ENCODE results near the gene NAT8L. TPM values are rescaled to one million over a fixed set of nuclear protein-coding genes. Genes with fewer than 3 reads are reported as not detected.

The NAT8L gene
- total RNA-seq, 1 donor from 2014 or later: 1.6 TPM

- peaks cover 32% of the 10 kb centered on the region for H3K27me3 Mint-ChIP-seq (ENCODE audit: low read depth, unreplicated experiment)
- TF ChIP-seq EZH2 (IDR thresholded peaks at IDR 0.05; ENCODE audit: insufficient read depth, low read length): no peak
- TF ChIP-seq, protein P1, sequence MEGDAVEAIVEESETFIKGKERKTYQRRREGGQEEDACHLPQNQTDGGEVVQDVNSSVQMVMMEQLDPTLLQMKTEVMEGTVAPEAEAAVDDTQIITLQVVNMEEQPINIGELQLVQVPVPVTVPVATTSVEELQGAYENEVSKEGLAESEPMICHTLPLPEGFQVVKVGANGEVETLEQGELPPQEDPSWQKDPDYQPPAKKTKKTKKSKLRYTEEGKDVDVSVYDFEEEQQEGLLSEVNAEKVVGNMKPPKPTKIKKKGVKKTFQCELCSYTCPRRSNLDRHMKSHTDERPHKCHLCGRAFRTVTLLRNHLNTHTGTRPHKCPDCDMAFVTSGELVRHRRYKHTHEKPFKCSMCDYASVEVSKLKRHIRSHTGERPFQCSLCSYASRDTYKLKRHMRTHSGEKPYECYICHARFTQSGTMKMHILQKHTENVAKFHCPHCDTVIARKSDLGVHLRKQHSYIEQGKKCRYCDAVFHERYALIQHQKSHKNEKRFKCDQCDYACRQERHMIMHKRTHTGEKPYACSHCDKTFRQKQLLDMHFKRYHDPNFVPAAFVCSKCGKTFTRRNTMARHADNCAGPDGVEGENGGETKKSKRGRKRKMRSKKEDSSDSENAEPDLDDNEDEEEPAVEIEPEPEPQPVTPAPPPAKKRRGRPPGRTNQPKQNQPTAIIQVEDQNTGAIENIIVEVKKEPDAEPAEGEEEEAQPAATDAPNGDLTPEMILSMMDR (IDR thresholded peaks at IDR 0.05; ENCODE audit: insufficient read depth, low read depth, low read length): no peak
- Histone ChIP-seq H3K4me1 (ENCODE audit: insufficient read depth, low read length) (no peaks in the 10 kb centered on the region), H3K36me3 (ENCODE audit: insufficient read depth, low read length) (no peaks in the 10 kb centered on the region), H3K27ac (ENCODE audit: low read depth, low read length) (no peak overlapping the region), H3K9me3 (ENCODE audit: insufficient read depth, low read depth, low read length) (no peaks in the 10 kb centered on the region), H3K79me2 (ENCODE audit: insufficient read depth, low read length) (no peaks in the 10 kb centered on the region), H3K4me2 (ENCODE audit: low read length) (no peak overlapping the region), H2AFZ (ENCODE audit: low read depth, low read length) (no peak overlapping the region), H4K20me1 (ENCODE audit: insufficient read depth, low read length) (no peaks in the 10 kb centered on the region), H3K4me3 (ENCODE audit: insufficient read depth, low read depth, low read length) (no peak overlapping the region), H3K27me3 (ENCODE audit: insufficient read depth, low read length) (peaks cover 30% of the 10 kb centered on the region), H3K9ac (ENCODE audit: low read length) (no peak overlapping the region)
- no peaks in the 10 kb centered on the region for H3K4me1 Mint-ChIP-seq (ENCODE audit: low read depth, unreplicated experiment)
- FAIRE-seq (no peak), DNase-seq (ENCODE audit: low read depth) (no peak)
- peak overlapping the region; percentile 72 for H3K4me3 Mint-ChIP-seq (ENCODE audit: unreplicated experiment)
- no peaks in the 10 kb centered on the region for H3K9me3 Mint-ChIP-seq (ENCODE audit: unreplicated experiment)
- H3K27ac Mint-ChIP-seq (ENCODE audit: unreplicated experiment): no peak overlapping the region
- H3K36me3 Mint-ChIP-seq (ENCODE audit: low read depth, unreplicated experiment): no peaks in the 10 kb centered on the region
These were observed 1.6 kb upstream of the NAT8L start for GRCh38 chr4:2057382-2058065.

- H3K36me3 ChIP-seq (ENCODE audit: insufficient read depth, low read length): no peaks in the 10 kb centered on the region
- peak; percentile 96 for TF ChIP-seq EZH2 (IDR thresholded peaks at IDR 0.05; ENCODE audit: insufficient read depth, low read length)
- TF ChIP-seq, protein P1 (IDR thresholded peaks at IDR 0.05; ENCODE audit: insufficient read depth, low read depth, low read length): no peak
- no peaks in the 10 kb centered on the region for H3K9me3 ChIP-seq (ENCODE audit: insufficient read depth, low read depth, low read length)
- peaks cover 27% of the 10 kb centered on the region for H3K27me3 ChIP-seq (ENCODE audit: insufficient read depth, low read length)
- no peak for FAIRE-seq
- DNase-seq (ENCODE audit: low read depth): no peak
- Mint-ChIP-seq H3K4me3 (ENCODE audit: unreplicated experiment) (no peak overlapping the region), H3K27me3 (ENCODE audit: low read depth, unreplicated experiment) (peaks cover 30% of the 10 kb centered on the region), H3K4me1 (ENCODE audit: low read depth, unreplicated experiment) (no peaks in the 10 kb centered on the region), H3K27ac (ENCODE audit: unreplicated experiment) (no peak overlapping the region), H3K9me3 (ENCODE audit: unreplicated experiment) (no peaks in the 10 kb centered on the region), H3K36me3 (ENCODE audit: low read depth, unreplicated experiment) (no peaks in the 10 kb centered on the region)
- no peak overlapping the region for H2AFZ ChIP-seq (ENCODE audit: low read depth, low read length)
- no peak overlapping the region for H3K27ac ChIP-seq (ENCODE audit: low read depth, low read length)
- H4K20me1 ChIP-seq (ENCODE audit: insufficient read depth, low read length): no peaks in the 10 kb centered on the region
- H3K9ac ChIP-seq (ENCODE audit: low read length): no peak overlapping the region
- no peaks in the 10 kb centered on the region for H3K4me1 ChIP-seq (ENCODE audit: insufficient read depth, low read length)
- H3K4me3 ChIP-seq (ENCODE audit: insufficient read depth, low read depth, low read length): no peak overlapping the region
- no peaks in the 10 kb centered on the region for H3K79me2 ChIP-seq (ENCODE audit: insufficient read depth, low read length)
- H3K4me2 ChIP-seq (ENCODE audit: low read length): peak overlapping the region; percentile 59
These were observed 672 bp upstream of the NAT8L start for GRCh38 chr4:2058264-2059045.

Data from astrocyte (in vitro differentiated cells and primary cell).